ENCODE measurements around the gene YIPF7. TPM values are rescaled to one million over a fixed set of nuclear protein-coding genes. Genes with fewer than 3 reads are reported as not detected.
A peak's percentile ranks its signal among the peaks of the same experiment; 100 is the strongest.

YIPF7 gene
- total RNA-seq, 1 experiment from 2014 or later = not detected

DNA sequence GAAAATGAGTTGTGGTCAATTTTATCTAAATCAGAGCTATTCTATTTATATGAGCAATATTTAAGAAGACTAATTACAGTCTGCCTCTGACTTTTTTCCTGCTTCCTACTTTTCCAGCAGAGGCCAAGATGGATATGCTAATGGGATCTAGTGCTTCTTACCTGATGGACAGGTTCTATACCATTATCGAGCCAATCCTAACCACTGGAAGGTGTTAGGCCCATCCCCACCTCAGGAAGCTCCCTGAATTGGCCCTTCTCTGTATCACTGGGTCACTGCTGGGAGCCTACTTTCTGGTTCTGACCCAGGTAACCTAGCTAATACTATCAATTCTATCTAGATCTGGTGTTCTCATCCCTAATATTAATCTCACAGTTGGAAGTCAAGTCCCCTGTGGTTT, 577 bp upstream of the YIPF7 start:
- Mint-ChIP-seq H3K27me3 (ENCODE audit: low read depth) (no peaks in the 10 kb centered on the region), H3K4me1 (no peaks in the 10 kb centered on the region), H3K36me3 (no peaks in the 10 kb centered on the region), H3K27ac (no peak overlapping the region), H3K9me3 (no peaks in the 10 kb centered on the region), H3K4me3 (no peak overlapping the region)
- DNase-seq (ENCODE audit: low spot score) = no peak
- CTCF ChIA-PET = no interaction called here
- POLR2A ChIA-PET = no interaction called here
- peak; percentile 87 for ATAC-seq
- TF ChIP-seq, protein P1, sequence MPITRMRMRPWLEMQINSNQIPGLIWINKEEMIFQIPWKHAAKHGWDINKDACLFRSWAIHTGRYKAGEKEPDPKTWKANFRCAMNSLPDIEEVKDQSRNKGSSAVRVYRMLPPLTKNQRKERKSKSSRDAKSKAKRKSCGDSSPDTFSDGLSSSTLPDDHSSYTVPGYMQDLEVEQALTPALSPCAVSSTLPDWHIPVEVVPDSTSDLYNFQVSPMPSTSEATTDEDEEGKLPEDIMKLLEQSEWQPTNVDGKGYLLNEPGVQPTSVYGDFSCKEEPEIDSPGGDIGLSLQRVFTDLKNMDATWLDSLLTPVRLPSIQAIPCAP (CRISPR knock-in tag; IDR thresholded peaks at IDR 0.05) = no peak
- TF ChIP-seq ESRRA (CRISPR knock-in tag; IDR thresholded peaks at IDR 0.05; ENCODE audit: borderline replicate concordance) (no peak), ZNF671 (CRISPR knock-in tag; IDR thresholded peaks at IDR 0.05) (no peak)

DNA sequence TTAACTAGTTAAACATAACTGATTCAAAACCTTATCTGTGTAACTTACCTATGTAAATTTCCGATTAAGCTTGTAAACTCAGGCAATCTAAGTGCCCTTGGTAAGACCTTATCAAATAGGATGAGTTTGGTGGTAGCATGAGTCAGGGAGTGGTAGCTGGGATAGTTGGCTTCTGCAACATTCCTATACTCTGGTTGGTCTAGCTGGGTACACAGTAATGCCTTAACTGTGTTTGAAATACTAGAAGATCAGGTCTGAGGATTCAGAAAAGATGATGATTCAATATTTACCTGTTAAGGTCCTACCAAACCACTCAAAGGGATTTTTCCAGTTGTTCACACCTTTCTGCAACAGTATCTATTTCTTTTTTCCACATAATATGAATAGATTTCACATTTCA, 5.3 kb downstream of the YIPF7 start:
- Mint-ChIP-seq H3K4me1 (no peaks in the 10 kb centered on the region), H3K27me3 (ENCODE audit: low read depth) (peaks cover 4% of the 10 kb centered on the region; the same call in 1 of the 2 replicates), H3K27ac (no peak overlapping the region), H3K36me3 (peaks cover 21% of the 10 kb centered on the region), H3K9me3 (peaks cover 40% of the 10 kb centered on the region), H3K4me3 (no peak overlapping the region)
- no peak for TF ChIP-seq NFATC4 (CRISPR knock-in tag; IDR thresholded peaks at IDR 0.05)
- TF ChIP-seq, protein P2, sequence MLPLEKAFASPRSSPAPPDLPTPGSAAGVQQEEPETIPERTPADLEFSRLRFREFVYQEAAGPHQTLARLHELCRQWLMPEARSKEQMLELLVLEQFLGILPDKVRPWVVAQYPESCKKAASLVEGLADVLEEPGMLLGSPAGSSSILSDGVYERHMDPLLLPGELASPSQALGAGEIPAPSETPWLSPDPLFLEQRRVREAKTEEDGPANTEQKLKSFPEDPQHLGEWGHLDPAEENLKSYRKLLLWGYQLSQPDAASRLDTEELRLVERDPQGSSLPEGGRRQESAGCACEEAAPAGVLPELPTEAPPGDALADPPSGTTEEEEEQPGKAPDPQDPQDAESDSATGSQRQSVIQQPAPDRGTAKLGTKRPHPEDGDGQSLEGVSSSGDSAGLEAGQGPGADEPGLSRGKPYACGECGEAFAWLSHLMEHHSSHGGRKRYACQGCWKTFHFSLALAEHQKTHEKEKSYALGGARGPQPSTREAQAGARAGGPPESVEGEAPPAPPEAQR (CRISPR knock-in tag; IDR thresholded peaks at IDR 0.05) = no peak
- no peak for TF ChIP-seq SP1 (CRISPR knock-in tag; conservative IDR thresholded peaks at IDR 0.05)
- TF ChIP-seq NFE2L1 (CRISPR knock-in tag; IDR thresholded peaks at IDR 0.05) = no peak
- TF ChIP-seq, protein P3, sequence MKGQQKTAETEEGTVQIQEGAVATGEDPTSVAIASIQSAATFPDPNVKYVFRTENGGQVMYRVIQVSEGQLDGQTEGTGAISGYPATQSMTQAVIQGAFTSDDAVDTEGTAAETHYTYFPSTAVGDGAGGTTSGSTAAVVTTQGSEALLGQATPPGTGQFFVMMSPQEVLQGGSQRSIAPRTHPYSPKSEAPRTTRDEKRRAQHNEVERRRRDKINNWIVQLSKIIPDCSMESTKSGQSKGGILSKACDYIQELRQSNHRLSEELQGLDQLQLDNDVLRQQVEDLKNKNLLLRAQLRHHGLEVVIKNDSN (CRISPR knock-in tag; IDR thresholded peaks at IDR 0.05) = no peak
- no peak for TF ChIP-seq FOXP1 (CRISPR knock-in tag; IDR thresholded peaks at IDR 0.05; ENCODE audit: borderline replicate concordance)
- no peak for TF ChIP-seq RELA (CRISPR knock-in tag; IDR thresholded peaks at IDR 0.05; ENCODE audit: borderline replicate concordance)
- TF ChIP-seq, protein P4, sequence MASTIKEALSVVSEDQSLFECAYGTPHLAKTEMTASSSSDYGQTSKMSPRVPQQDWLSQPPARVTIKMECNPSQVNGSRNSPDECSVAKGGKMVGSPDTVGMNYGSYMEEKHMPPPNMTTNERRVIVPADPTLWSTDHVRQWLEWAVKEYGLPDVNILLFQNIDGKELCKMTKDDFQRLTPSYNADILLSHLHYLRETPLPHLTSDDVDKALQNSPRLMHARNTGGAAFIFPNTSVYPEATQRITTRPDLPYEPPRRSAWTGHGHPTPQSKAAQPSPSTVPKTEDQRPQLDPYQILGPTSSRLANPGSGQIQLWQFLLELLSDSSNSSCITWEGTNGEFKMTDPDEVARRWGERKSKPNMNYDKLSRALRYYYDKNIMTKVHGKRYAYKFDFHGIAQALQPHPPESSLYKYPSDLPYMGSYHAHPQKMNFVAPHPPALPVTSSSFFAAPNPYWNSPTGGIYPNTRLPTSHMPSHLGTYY (CRISPR knock-in tag; IDR thresholded peaks at IDR 0.05) = no peak
- TF ChIP-seq, protein P5, sequence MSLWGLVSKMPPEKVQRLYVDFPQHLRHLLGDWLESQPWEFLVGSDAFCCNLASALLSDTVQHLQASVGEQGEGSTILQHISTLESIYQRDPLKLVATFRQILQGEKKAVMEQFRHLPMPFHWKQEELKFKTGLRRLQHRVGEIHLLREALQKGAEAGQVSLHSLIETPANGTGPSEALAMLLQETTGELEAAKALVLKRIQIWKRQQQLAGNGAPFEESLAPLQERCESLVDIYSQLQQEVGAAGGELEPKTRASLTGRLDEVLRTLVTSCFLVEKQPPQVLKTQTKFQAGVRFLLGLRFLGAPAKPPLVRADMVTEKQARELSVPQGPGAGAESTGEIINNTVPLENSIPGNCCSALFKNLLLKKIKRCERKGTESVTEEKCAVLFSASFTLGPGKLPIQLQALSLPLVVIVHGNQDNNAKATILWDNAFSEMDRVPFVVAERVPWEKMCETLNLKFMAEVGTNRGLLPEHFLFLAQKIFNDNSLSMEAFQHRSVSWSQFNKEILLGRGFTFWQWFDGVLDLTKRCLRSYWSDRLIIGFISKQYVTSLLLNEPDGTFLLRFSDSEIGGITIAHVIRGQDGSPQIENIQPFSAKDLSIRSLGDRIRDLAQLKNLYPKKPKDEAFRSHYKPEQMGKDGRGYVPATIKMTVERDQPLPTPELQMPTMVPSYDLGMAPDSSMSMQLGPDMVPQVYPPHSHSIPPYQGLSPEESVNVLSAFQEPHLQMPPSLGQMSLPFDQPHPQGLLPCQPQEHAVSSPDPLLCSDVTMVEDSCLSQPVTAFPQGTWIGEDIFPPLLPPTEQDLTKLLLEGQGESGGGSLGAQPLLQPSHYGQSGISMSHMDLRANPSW (CRISPR knock-in tag; conservative IDR thresholded peaks at IDR 0.05; ENCODE audit: low read depth) = no peak
- TF ChIP-seq ZNF138 (CRISPR knock-in tag; conservative IDR thresholded peaks at IDR 0.05) = no peak
- TF ChIP-seq, protein P6, sequence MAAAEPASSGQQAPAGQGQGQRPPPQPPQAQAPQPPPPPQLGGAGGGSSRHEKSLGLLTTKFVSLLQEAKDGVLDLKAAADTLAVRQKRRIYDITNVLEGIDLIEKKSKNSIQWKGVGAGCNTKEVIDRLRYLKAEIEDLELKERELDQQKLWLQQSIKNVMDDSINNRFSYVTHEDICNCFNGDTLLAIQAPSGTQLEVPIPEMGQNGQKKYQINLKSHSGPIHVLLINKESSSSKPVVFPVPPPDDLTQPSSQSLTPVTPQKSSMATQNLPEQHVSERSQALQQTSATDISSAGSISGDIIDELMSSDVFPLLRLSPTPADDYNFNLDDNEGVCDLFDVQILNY (CRISPR knock-in tag; IDR thresholded peaks at IDR 0.05) = no peak
- TF ChIP-seq JUN (CRISPR knock-in tag; IDR thresholded peaks at IDR 0.05) = no peak
- TF ChIP-seq GABPB1 (CRISPR knock-in tag; IDR thresholded peaks at IDR 0.05) = no peak
- TF ChIP-seq, protein P7, sequence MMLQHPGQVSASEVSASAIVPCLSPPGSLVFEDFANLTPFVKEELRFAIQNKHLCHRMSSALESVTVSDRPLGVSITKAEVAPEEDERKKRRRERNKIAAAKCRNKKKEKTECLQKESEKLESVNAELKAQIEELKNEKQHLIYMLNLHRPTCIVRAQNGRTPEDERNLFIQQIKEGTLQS (CRISPR knock-in tag; conservative IDR thresholded peaks at IDR 0.05) = no peak
- TF ChIP-seq TEAD1 (CRISPR knock-in tag; IDR thresholded peaks at IDR 0.05) = no peak
- TF ChIP-seq, protein P8, sequence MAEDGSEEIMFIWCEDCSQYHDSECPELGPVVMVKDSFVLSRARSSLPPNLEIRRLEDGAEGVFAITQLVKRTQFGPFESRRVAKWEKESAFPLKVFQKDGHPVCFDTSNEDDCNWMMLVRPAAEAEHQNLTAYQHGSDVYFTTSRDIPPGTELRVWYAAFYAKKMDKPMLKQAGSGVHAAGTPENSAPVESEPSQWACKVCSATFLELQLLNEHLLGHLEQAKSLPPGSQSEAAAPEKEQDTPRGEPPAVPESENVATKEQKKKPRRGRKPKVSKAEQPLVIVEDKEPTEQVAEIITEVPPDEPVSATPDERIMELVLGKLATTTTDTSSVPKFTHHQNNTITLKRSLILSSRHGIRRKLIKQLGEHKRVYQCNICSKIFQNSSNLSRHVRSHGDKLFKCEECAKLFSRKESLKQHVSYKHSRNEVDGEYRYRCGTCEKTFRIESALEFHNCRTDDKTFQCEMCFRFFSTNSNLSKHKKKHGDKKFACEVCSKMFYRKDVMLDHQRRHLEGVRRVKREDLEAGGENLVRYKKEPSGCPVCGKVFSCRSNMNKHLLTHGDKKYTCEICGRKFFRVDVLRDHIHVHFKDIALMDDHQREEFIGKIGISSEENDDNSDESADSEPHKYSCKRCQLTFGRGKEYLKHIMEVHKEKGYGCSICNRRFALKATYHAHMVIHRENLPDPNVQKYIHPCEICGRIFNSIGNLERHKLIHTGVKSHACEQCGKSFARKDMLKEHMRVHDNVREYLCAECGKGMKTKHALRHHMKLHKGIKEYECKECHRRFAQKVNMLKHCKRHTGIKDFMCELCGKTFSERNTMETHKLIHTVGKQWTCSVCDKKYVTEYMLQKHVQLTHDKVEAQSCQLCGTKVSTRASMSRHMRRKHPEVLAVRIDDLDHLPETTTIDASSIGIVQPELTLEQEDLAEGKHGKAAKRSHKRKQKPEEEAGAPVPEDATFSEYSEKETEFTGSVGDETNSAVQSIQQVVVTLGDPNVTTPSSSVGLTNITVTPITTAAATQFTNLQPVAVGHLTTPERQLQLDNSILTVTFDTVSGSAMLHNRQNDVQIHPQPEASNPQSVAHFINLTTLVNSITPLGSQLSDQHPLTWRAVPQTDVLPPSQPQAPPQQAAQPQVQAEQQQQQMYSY (CRISPR knock-in tag; IDR thresholded peaks at IDR 0.05) = no peak
- ATAC-seq = no peak
- ChIA-PET POLR2A (no interaction called here), CTCF (no interaction called here)
- DNase-seq (ENCODE audit: low spot score) = no peak
